NT2/D1 (cell line): ENCODE results near the gene TMX1.
"Not testable (repeated sequence)": the region's sequence is repeated elsewhere in the genome, so short reads cannot be mapped to it uniquely, and the experiment has no call there.

ENCODE experiments used
- DNase-seq: peaks from one replicate; pipeline ENCODE4 v3.0.0-alpha.2; 2011; ENCODE audit warnings: low read depth, low spot score
- H3K27me3 ChIP-seq: 2 replicates; pipeline ENCODE4 v1.6.0; 2011; ENCODE audit warnings: mild to moderate bottlenecking; ENCODE audit not compliant: insufficient read length, insufficient read depth
- H3K36me3 ChIP-seq: 2 replicates; pipeline ENCODE4 v1.6.1; 2011; ENCODE audit warnings: mild to moderate bottlenecking, low read length, mixed read lengths; ENCODE audit not compliant: insufficient read depth, insufficient read length
- H3K4me1 ChIP-seq: 2 replicates; pipeline ENCODE4 v1.5.1; 2011; ENCODE audit not compliant: insufficient read depth, insufficient read length
- H3K4me3 ChIP-seq: 2 replicates; pipeline ENCODE4 v1.5.1; 2011; ENCODE audit warnings: low read depth; ENCODE audit not compliant: insufficient read length
- H3K9ac ChIP-seq: 2 replicates; pipeline ENCODE4 v1.6.0; 2011; ENCODE audit warnings: low read depth; ENCODE audit not compliant: insufficient read length
- H3K9me3 ChIP-seq: 2 replicates; pipeline ENCODE4 v1.5.1; 2011; ENCODE audit warnings: mild to moderate bottlenecking, low read length; ENCODE audit not compliant: insufficient read depth
- SUZ12 ChIP-seq: IDR thresholded peaks from 2 replicates; pipeline ENCODE4 v1.6.1; 2011; ENCODE audit not compliant: insufficient read length, insufficient read depth; ENCODE audit errors: extremely low read depth
- YY1 ChIP-seq: IDR thresholded peaks from 2 replicates; pipeline ENCODE4 v1.6.1; 2011; ENCODE audit not compliant: insufficient read length, insufficient read depth
- ZNF274 ChIP-seq: IDR thresholded peaks from 2 replicates; pipeline ENCODE4 v1.6.1; 2011; ENCODE audit warnings: mild to moderate bottlenecking, low read depth, low read length

The TMX1 gene

GRCh38 chr14:51207621-51208020, 32.4 kb upstream of the TMX1 start:
- Histone ChIP-seq H3K4me3 (no peak overlapping the region), H3K4me1 (no peaks in the 10 kb centered on the region), H3K9me3 (no peaks in the 10 kb centered on the region), H3K36me3 (no peaks in the 10 kb centered on the region), H3K27me3 (no peaks in the 10 kb centered on the region), H3K9ac (no peak overlapping the region)
- TF ChIP-seq SUZ12 (no peak), ZNF274 (no peak), YY1 (no peak)
- DNase-seq: no peak

DNA sequence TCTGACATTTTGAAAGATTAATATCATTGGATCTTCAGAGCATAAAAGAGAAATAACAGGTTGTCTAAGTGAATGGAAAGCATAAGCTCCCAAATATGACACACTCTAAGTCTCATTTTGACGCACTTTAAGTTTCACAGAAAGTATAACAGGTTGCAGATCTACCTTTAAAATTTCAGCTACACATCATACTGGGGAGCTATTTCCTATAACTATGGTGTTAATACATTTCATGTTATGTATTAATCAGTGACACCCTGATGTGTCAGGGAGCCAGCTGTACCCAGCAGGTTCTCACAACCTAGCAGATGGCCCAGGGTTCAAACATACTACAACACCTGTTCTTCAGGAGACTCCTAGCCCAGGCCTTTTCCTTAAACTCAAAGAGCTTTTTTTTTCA, 31.1 kb upstream of the TMX1 start:
- H3K4me3 ChIP-seq: no peak overlapping the region
- H3K9ac ChIP-seq: no peak overlapping the region
- no peaks in the 10 kb centered on the region for H3K36me3 ChIP-seq
- no peak for DNase-seq
- TF ChIP-seq ZNF274 (no peak), SUZ12 (no peak), YY1 (no peak)
- H3K9me3 ChIP-seq: no peaks in the 10 kb centered on the region
- no peaks in the 10 kb centered on the region for H3K27me3 ChIP-seq
- H3K4me1 ChIP-seq: no peaks in the 10 kb centered on the region

DNA sequence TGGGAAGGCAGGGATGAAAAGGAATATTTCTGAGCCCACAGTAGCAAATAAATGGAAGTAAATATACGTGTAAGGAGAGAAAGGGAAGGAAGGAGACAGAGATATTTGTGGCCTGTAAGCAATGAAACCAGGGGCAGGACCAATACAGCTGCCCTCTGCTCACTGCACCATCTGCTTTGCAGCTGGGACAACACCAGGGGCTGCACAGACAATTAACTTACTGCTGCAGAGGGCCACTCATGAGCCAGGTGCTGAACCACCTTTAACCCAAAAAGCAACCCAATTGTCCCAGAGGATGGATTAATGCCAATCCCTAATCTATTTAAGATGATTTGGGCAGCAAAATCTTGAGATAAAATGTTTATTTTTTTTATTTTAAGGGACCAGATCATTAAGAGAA, 30.6 kb upstream of the TMX1 start:
- H3K4me3 ChIP-seq: no peak overlapping the region
- TF ChIP-seq YY1: no peak
- no peak for TF ChIP-seq SUZ12
- TF ChIP-seq ZNF274: no peak
- H3K4me1 ChIP-seq: no peaks in the 10 kb centered on the region
- no peak for DNase-seq
- H3K36me3 ChIP-seq: no peaks in the 10 kb centered on the region
- H3K9ac ChIP-seq: no peak overlapping the region
- no peaks in the 10 kb centered on the region for H3K9me3 ChIP-seq
- H3K27me3 ChIP-seq: no peaks in the 10 kb centered on the region

GRCh38 chr14:51210594-51210993, 29.5 kb upstream of the TMX1 start:
- TF ChIP-seq ZNF274 (no peak), SUZ12 (no peak), YY1 (no peak)
- Histone ChIP-seq H3K9ac (no peak overlapping the region), H3K4me3 (no peak overlapping the region), H3K36me3 (no peaks in the 10 kb centered on the region), H3K4me1 (no peaks in the 10 kb centered on the region), H3K27me3 (no peaks in the 10 kb centered on the region), H3K9me3 (no peaks in the 10 kb centered on the region)
- DNase-seq: no peak

DNA sequence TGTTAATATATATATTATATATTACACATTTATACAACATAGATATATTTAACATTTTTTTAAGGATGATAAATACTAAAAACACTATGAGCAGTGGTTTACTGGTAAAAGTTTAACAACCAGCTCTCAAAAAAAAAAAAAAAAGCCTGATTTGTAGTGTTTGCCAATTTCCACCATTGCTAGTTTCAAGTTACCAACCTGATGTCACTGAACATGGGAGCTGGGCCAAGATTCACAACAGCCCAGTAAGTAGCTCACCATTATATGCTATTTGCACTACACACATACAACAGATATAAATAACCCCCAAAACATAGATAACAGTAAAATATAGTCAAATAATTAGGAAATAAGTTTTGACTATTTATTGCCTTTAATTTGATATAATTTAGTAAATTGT, 28.9 kb upstream of the TMX1 start:
- no peak overlapping the region for H3K4me3 ChIP-seq
- H3K27me3 ChIP-seq: no peaks in the 10 kb centered on the region
- H3K9me3 ChIP-seq: no peaks in the 10 kb centered on the region
- no peak overlapping the region for H3K9ac ChIP-seq
- no peaks in the 10 kb centered on the region for H3K4me1 ChIP-seq
- DNase-seq: no peak
- no peaks in the 10 kb centered on the region for H3K36me3 ChIP-seq
- TF ChIP-seq SUZ12 (no peak), YY1 (no peak), ZNF274 (no peak)

GRCh38 chr14:51216602-51217001, 23.4 kb upstream of the TMX1 start:
- no peaks in the 10 kb centered on the region; the same call in 1 of the 2 replicates for H3K9me3 ChIP-seq
- DNase-seq: no peak
- TF ChIP-seq SUZ12 (no peak), ZNF274 (no peak), YY1 (no peak)
- H3K27me3 ChIP-seq: no peaks in the 10 kb centered on the region
- no peaks in the 10 kb centered on the region for H3K36me3 ChIP-seq
- H3K4me1 ChIP-seq: no peaks in the 10 kb centered on the region
- no peak overlapping the region for H3K4me3 ChIP-seq
- H3K9ac ChIP-seq: no peak overlapping the region

DNA sequence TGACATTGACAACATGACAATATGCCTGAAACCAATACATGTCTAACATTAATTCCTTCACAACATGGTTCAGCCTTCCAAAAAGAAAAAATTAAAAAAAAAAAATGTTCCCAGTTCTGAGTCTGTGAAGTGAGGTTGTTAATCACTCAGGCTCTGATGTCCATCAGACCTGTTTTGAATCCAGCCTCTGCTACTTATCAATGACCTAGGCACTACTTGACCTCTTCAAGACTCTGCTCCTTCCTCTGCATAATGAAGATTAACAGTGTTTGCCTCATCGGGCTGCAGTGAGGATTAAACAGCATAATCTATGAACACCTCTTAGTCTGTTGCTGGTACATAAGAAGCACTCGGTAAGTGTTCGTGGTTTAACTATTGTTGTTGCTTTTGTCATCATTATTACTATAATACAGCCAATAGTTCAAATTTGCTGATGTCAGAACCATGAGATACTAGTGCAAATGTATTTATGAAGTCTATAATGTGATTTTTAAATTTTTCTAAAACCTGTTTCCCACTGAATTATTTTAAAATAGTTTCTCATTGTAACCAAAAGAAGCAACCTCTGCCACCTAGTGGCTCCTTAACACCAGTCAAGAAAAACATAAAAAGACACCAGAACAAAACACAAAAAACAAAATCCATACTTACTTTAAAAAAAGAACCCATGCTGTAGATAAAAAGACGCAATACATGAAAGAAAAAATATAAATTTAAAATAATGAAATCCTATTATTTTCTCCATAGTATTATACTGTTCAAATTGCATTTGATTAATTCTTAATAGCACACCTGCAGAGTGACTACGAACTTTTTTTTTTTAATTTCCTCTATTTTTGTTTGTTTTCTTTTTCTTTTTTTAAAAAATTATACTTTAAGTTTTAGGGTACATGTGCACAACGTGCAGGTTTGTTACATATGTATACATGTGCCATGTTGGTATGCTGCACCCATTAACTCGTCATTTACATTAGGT, 20.3 kb upstream of the TMX1 start:
- no peak for TF ChIP-seq ZNF274
- TF ChIP-seq YY1: no peak
- no peak for TF ChIP-seq SUZ12
- Histone ChIP-seq H3K9ac (no peak overlapping the region), H3K4me3 (no peak overlapping the region), H3K4me1 (no peaks in the 10 kb centered on the region), H3K9me3 (peaks cover 9% of the 10 kb centered on the region; the same call in 1 of the 2 replicates), H3K27me3 (no peaks in the 10 kb centered on the region), H3K36me3 (no peaks in the 10 kb centered on the region)
- DNase-seq: no peak

DNA sequence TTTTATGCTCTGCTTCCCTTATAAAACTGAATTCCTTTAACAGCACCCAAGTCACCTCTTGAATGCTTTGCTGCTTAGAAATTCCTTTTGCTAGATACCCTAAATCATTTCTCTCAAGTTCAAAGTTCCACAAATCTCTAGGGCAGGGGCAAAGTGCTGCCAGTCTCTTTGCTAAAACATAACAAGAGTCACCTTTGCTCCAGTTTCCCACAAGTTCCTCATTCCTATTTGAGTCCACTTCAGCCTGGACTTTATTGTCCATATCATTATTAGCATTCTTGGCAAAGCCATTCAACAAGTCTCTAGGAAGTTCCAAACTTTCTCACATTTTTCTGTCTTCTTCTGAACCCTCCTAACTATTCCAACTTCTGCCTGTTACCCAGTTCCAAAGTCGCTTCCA, 16.6 kb upstream of the TMX1 start:
- H3K9me3 ChIP-seq, DNase-seq, H3K4me1 ChIP-seq, H3K4me3 ChIP-seq, H3K9ac ChIP-seq, H3K36me3 ChIP-seq, H3K27me3 ChIP-seq: not testable (repeated sequence)
